ENCODE results near the gene KIF14.
A peak's percentile ranks its signal among the peaks of the same experiment; 100 is the strongest.

DNA sequence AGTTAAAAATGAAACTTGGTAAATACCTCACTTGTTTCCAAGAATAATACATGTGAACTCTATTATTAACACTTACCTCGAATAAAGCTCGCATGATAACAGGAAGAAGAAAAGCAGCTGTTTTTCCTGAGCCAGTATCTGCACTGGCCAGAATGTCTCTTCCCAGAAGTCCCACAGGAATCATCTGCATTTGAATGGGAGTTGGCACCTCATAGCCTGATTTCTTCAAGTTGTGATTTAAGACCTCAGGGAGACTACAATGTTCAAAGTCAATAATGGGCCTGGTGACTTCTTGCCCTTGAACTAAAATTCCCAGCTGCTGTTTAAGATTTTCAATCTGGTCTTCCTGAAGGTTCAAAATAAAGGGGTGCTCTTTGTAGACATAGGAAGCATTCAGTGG lies 45.3 kb upstream of the KIF14 start:
- TF ChIP-seq REST (IDR thresholded peaks at IDR 0.05; ENCODE audit: unreplicated experiment): no peak
- TF ChIP-seq, protein P1, sequence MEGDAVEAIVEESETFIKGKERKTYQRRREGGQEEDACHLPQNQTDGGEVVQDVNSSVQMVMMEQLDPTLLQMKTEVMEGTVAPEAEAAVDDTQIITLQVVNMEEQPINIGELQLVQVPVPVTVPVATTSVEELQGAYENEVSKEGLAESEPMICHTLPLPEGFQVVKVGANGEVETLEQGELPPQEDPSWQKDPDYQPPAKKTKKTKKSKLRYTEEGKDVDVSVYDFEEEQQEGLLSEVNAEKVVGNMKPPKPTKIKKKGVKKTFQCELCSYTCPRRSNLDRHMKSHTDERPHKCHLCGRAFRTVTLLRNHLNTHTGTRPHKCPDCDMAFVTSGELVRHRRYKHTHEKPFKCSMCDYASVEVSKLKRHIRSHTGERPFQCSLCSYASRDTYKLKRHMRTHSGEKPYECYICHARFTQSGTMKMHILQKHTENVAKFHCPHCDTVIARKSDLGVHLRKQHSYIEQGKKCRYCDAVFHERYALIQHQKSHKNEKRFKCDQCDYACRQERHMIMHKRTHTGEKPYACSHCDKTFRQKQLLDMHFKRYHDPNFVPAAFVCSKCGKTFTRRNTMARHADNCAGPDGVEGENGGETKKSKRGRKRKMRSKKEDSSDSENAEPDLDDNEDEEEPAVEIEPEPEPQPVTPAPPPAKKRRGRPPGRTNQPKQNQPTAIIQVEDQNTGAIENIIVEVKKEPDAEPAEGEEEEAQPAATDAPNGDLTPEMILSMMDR (conservative IDR thresholded peaks at IDR 0.05; ENCODE audit: low read depth in 2 of 2): no peak
- TF ChIP-seq ZNF462 (CRISPR knock-in tag; IDR thresholded peaks at IDR 0.05): peak; percentile 21; the same call in 1 of the 2 replicates
- no peak for TF ChIP-seq EZH2 (IDR thresholded peaks at IDR 0.05; ENCODE audit: low read depth, unreplicated experiment)

Measured in GM23338 (cell line).